ENCODE data around the gene GJC2. TPM values are rescaled to one million over a fixed set of nuclear protein-coding genes. Genes with fewer than 3 reads are reported as not detected.

The GJC2 gene
- polyA plus RNA-seq, 3 donors = 0.59 to 1.1 (median 1.0) TPM

DNA sequence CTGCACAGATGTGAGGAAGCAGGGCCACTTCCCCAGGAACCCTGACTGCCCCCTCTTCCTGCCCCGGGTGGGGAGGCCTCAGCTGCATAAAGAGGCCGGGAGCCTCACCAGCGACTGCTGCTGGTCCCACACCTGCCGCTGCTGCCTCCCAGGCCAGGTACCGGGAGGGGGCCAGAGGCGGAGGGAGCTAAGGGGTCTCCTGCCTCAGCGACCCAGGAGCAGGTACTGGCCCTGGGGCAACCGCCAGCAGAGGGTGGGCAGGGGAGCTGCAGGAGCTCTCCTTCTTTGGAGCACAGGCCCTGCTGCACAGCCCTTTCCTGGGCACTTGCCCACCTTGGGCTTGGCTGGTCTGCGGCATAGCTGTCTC is 6.8 kb downstream of the GJC2 start:
- DNase-seq = no peak

DNA sequence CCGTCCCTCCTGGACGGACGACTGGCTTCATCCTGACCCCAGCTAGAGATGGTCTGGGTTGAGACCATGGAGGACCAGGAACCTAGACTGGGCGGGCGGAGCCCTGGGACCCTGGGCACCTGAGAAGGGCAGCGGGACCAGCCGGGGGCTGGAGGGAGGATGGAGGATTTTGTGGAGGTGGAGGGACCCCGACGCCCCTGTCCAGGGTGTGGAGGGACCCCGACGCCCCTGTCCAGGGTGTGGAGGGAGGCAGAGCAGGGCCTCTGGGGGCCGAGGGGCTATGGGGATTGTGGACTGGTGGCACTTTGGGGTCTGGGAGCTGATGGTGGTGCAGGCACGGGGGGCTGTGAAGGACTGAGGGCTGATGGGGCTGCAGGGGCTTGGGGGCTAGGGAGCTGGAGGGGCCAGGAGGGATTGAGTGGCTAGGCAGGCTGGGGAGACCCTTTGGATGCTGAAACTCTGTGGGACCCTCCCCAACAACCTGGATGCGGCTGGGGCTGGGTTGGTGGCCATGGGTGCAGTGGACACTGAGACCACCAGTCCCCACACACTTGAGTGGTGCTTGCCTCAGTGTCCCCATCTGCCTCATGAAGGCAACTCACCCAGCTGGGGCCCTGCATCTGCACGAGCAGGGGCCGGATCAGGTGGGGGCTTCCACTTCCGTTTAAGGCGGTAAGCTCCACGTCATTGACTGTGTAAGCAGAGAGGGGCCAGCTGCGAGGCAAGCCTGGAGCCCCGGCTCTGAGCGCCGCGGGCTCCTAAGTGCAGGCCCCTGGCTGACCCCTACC is 7.4 kb downstream of the GJC2 start:
- DNase-seq = no peak

DNA sequence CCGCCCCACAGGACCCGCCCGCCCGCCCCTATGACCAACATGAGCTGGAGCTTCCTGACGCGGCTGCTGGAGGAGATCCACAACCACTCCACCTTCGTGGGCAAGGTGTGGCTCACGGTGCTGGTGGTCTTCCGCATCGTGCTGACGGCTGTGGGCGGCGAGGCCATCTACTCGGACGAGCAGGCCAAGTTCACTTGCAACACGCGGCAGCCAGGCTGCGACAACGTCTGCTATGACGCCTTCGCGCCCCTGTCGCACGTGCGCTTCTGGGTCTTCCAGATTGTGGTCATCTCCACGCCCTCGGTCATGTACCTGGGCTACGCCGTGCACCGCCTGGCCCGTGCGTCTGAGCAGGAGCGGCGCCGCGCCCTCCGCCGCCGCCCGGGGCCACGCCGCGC is 8.0 kb downstream of the GJC2 start:
- DNase-seq = no peak

DNA sequence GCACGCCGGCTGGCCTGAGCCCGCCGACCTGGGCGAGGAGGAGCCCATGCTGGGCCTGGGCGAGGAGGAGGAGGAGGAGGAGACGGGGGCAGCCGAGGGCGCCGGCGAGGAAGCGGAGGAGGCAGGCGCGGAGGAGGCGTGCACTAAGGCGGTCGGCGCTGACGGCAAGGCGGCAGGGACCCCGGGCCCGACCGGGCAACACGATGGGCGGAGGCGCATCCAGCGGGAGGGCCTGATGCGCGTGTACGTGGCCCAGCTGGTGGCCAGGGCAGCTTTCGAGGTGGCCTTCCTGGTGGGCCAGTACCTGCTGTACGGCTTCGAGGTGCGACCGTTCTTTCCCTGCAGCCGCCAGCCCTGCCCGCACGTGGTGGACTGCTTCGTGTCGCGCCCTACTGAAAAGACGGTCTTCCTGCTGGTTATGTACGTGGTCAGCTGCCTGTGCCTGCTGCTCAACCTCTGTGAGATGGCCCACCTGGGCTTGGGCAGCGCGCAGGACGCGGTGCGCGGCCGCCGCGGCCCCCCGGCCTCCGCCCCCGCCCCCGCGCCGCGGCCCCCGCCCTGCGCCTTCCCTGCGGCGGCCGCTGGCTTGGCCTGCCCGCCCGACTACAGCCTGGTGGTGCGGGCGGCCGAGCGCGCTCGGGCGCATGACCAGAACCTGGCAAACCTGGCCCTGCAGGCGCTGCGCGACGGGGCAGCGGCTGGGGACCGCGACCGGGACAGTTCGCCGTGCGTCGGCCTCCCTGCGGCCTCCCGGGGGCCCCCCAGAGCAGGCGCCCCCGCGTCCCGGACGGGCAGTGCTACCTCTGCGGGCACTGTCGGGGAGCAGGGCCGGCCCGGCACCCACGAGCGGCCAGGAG is 8.6 kb downstream of the GJC2 start:
- no peak for DNase-seq

- DNase-seq = no peak
Measured at GRCh38 chr1:228159008-228159665, 9.4 kb downstream of the GJC2 start.

GRCh38 chr1:228160201-228160761 is 10.6 kb downstream of the GJC2 start:
- DNase-seq = no peak

GRCh38 chr1:228161362-228161761 is 11.6 kb downstream of the GJC2 start:
- DNase-seq = no peak

DNA sequence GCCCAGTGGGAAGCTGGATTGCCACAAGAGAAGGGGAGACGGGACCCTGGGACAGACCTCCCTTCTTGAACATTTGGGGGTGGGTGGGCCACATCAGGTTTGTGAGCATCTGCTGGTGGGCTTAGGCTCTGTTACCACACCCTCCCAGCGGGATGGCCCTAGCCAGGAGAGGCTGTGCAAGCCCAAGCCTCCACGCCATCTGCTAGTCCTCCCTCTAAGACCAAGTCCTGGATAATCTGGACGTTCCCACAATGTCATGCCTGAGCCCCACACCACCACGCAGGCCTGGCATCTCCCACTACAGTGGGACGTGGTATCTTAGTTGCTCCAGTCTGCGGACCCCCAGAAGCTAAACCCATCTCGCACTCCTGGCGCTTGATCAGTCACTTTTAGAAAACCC is 12.1 kb downstream of the GJC2 start:
- DNase-seq = no peak

DNA sequence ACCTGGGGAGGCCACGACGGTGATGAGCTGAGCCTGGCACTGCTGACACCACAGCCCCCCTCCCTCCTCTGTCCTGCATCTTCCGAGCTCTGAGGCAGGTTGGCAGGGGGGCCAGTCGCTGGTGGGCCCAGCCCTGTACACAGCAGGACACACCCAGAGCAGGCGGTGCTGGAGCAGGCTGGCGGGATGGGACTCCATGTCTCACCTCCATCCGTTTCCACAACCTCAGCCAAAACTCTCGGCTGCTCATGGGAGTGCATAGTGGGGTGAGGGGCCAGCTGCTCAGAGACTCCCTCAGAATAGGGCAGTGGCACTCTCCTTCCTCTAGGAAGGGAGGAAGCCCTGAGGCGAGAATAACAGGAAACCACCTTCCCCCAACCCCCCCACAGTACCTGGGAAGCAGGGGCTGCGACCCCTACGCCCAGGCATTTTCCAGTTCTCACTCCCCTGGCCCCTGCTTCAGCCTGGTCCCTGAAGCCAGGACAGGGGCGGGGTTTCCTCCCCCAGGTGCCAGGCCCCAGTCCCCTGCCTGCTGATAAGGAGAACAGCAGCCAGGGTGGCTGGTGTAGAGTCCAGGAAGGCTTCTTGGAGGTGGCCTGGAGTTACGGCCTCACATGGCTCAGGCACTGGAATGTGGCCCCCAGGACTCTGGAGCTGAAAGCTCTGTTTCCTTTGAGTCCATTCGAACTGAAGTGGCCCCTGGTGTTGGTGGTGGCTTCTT is 12.7 kb downstream of the GJC2 start:
- DNase-seq = no peak

DNA sequence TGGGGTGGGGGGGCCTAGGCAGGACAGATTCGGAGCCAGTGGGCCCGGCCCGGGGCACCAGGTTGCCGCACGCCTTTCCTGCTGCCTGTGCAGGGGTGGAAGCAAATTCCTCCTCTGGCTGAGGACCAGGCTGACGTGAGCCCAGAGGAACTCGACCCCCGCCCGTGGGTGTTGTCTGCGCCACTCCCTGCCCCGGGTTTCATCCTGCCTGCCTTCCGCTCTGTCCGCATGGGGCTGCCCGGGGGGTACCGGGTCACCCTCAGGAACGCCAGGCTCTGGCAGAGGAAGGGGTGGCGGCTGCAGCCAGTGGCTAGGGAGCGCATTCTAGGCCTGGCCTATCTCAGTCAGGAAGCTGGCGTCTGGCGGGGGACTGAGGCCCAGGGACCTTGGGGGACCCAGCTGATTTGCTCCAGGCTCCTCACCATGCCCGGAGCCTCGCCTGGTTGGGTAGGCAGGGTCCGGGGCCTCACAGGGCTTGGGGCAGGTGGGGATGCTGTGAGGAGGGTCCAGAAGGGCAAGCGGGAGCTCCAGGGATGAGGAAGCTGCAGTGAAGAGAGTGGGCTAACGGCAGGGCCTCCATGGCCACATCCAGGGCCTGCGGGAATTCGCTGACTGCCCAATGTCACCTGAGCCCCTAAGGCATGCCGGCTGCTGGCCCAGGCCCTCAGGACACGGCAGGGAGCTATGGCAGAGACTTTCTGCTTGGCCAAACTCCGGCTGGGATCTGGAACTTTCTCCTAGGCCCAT is 13.4 kb downstream of the GJC2 start:
- DNase-seq = no peak

- no peak for DNase-seq
Measured at GRCh38 chr1:228163776-228164519, 14.2 kb downstream of the GJC2 start.

DNA sequence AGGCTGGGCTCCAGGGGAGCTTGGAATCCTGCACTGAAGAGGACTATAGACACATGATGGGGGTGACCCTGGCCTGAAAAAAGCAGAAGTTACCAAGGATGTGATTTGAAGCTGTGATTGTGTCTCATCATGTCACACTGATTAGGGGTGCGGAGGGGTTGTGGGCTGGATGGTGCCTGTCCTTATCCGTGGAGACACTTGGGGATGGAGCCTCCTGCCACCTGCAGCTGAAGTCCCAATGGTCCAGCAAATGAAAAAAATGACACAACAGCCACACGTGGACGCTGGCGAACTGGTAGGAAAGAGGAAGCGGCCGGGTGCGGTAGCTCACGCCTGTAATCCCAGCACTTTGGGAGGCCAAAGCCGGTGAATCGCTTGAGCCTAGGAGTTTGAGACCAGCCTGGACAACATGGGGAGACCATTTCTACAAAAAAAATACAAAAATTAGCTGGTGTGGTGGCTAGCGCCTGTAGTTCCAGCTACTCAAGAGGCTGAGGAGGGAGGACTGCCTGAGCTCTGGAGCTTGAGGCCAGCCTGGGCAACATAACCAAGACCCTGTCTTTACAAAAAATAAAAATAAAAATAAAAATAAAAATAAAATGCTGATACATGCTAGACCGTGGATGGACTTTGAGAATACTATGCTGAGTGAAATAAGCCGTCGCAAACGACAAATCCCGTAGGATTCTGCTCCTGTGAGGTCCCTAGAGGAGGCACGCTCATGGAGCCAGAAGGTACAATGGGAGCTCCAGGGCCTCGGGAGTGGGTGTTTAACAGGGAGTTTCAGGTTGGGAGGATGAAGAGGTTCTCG is 15.0 kb downstream of the GJC2 start:
- no peak for DNase-seq

DNA sequence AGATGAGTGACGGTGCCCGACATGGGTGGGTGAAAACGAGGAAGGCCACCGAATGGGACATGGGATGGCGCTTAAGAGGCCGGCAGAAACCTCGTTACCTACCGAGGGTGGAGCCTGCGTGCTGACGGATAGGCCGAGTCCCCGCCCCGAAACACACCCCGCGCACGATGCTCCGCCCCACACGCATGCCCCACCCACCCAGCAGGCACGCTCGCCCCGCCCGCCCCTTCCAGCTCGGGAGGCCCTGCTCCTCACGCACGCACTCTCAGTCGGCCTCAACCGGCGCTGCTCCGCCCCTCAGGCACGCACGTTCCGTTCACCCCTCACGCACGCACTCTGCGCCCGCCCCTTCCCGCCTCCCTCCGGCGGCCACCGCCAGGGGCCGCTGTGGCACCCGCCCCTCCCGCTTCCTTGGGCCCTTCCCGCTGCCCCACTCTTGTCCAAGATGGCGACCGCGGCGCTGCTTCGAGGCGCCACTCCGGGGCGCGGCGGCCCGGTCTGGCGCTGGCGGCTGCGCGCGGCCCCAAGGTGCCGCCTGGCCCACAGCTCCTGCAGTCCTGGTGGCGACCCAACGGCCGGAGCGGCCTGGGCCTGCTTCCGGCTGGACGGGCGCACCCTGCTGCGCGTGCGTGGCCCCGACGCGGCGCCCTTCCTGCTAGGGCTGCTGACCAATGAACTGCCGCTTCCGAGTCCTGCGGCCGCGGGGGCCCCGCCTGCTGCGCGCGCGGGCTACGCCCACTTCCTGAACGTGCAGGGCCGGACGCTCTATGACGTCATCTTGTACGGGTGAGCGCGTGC is 15.8 kb downstream of the GJC2 start, which contains the start of gene IBA57:
IBA57 (plus strand) TSS at position 433 of the 798 bp plus-strand sequence; CDS start at position 446, 13 bp downstream.
- DNase-seq = peak; percentile 97

- DNase-seq = no peak
Measured at GRCh38 chr1:228166170-228166936, 16.6 kb downstream of the GJC2 start.

DNA sequence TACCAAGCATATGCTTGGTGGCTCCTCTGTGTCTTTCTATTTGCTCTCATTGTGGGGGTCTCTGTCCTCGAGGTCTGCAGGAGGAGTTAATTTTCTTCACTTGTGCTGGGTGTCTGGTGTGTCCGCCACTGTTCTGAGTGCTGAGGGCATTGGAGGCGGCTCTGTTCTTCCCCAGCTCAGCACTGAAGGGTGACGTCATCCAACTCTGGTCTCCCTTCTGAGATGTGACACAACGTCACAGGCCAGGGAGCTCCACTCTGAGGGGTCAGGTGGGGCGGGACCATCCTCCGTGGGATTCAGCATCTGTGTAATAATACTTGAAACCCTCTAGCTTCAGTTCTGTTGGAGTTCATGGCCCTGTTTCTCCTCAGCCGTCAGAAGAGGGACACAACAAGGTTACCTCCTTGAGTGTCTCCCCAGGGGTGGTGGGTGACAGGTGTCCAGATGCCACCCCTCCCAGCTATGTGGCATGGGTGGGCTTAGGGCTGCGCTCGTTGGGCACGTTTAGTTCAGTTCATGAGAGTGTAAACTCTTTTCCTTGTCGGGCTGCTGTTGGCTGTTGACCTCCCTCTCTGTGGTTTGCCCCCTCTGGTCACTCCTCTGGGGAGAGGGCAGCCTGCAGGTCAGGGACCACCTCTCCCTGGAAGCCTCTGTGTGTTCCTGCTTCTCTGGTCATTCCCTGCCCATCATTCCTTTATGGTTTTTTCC is 19.0 kb downstream of the GJC2 start:
- DNase-seq = no peak

DNA sequence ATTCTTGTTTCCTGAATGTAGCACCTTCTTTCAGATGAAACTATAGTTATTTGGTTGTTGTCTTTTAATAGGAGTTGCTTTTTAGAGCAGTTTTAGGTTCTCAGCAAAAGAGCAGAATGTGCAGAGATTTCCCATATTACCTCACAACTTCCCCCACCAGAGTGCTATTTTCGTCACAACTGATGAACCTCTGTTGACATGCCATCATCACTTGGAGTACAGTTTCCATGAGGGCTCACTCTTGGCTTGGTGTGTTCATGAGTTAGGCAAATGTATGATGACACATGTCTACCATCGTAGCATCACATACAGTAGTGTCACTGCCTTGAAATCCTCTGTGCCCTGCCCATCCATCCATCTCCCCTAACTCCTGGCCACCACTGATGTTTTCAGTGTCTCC is 19.6 kb downstream of the GJC2 start:
- DNase-seq = no peak

- no peak for DNase-seq
Measured at GRCh38 chr1:228170666-228171065, 20.9 kb downstream of the GJC2 start.
